Measurements from ENCODE around the gene FRMD4A.

DNA sequence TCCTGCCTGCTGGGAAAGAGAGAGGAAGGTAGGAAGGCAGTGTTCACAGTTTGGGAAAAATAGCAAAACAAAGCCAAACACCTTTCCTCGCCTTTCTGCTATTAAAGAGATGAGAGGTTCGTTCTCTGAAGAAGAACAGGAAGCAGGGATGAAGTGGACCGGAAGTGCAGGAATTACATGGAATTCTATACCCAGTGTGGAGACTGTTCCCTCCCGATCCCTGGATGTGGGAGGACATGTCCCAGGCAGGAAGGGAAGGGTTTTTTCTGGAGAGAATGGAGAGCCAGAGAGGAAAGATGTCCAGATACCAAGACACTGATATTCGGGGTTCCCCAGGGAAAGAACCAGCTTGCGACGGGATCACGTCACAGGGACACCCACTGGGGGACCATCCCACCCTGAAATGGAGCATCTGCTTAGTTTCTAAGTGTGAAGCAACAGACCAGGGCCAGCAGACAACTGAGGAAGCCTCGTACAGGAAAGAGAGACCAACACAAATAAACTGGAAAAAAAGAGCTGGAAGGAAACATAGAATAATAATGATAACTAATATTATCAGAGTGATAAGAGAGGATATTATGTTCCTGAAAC, 556.3 kb downstream of the FRMD4A start:
- TF ChIP-seq MYC (IDR thresholded peaks at IDR 0.05; ENCODE audit: low read depth, low read length) = no peak
- TF ChIP-seq, protein P1, sequence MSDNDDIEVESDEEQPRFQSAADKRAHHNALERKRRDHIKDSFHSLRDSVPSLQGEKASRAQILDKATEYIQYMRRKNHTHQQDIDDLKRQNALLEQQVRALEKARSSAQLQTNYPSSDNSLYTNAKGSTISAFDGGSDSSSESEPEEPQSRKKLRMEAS (IDR thresholded peaks at IDR 0.05; ENCODE audit: low read depth, low read length) = no peak

All from NB4 (cell line).